RPMI7951 (cell line): Measurements from ENCODE around the gene C5orf22. TPM values are rescaled to one million over a fixed set of nuclear protein-coding genes. Genes with fewer than 3 reads are reported as not detected.
"Not testable (repeated sequence)": the region's sequence is repeated elsewhere in the genome, so short reads cannot be mapped to it uniquely, and the experiment has no call there.

ENCODE experiments used
- DNase-seq: peaks from one replicate; pipeline ENCODE4 v3.0.0-alpha.2; 2012; ENCODE audit warnings: low read depth
- total RNA-seq: library from RNA; depleted of rRNA; stranded (reverse); fragments of >200 nt; shearing (Covaris generic); gene quantifications from 2 replicates; pipeline ENCODE4 v1.2.3, GENCODE V29; 2014; rRNA removed

Gene C5orf22
- 17.7 and 18.2 TPM in 2 replicates for total RNA-seq

DNA sequence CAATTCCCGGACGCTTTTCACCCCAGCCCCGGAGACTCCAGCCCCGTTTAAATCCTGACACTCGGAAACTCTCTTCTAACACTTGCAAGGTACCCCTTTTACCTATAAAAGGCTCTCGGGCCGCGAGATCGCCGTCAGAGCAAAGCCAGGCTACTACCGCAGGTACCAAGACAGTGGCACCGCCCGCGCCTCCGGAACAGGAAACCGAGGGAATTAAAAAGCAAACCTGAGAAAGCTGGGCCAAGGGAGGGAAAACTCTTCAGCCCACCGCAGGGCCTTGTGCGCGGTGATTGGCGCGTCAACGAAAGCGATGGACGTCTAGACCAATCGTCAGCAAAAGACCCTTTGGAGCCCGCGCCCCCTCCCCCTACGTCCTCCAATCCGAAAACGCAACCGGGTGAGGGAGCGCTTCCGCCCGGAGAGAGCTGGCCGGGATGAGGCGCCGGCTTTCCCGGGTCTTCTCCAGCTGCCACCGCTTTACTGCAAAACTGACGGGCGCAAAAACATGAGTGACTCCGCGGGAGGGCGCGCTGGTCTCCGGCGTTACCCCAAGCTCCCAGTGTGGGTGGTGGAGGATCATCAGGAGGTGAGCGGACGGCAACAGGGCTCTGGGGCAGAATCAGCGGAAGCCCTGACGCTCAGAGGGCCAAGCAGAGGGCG, at the start of gene C5orf22, which contains the start of gene DROSHA:
C5orf22 (plus strand) TSS at position 414 of the 660 bp plus-strand sequence; CDS start at position 506, 92 bp downstream.
DROSHA (minus strand) TSS at position 206 of the 660 bp plus-strand sequence. CDS start 3,034 bp downstream, outside the sequence.
- DNase-seq: peak; percentile 94

- no peak for DNase-seq
Measured at GRCh38 chr5:31485376-31486207, 46.5 kb upstream of the C5orf22 start.

GRCh38 chr5:31486441-31486840, 45.7 kb upstream of the C5orf22 start:
- DNase-seq: no peak

- no peak for DNase-seq
Measured at GRCh38 chr5:31487506-31487905, 44.6 kb upstream of the C5orf22 start.

DNA sequence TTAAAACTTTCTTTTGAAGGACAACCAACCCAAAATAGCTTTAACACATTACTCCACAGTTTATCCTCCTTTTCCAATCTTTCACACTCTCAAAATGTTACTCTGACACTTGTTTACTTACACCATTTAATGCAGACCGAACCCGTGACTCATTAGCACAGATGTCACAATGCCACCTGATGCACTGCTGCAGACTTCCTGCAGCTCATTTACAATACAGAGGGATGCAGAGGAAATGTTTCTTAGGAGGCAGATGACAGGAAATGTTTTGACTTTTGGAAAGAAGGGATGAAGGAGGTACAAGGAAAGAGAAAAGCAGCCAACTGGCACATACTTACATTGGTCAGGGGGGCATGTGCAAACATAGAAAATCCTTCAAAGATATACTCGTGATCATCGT, 39.2 kb upstream of the C5orf22 start:
- no peak for DNase-seq

DNA sequence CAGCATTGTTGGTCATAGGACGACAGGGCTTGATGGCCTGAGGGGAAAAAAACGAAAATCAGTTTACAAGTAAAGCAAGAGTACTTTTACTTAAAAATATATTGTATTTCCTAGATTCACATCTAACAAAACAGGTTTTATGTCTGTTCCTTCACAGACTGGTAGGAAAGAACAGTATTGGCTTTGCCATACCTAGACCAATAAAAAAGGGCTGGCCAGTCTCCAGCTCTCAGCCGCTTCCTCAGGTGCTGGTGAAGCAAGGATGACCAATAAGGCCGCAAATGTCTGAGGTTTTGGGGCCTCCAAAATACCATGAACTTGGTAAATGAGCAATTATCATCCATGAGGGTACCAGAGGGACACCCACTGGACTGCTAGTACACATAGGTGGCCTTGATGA, 36.8 kb upstream of the C5orf22 start:
- no peak for DNase-seq

- DNase-seq: no peak
Measured at GRCh38 chr5:31496301-31496700, 35.8 kb upstream of the C5orf22 start.

DNA sequence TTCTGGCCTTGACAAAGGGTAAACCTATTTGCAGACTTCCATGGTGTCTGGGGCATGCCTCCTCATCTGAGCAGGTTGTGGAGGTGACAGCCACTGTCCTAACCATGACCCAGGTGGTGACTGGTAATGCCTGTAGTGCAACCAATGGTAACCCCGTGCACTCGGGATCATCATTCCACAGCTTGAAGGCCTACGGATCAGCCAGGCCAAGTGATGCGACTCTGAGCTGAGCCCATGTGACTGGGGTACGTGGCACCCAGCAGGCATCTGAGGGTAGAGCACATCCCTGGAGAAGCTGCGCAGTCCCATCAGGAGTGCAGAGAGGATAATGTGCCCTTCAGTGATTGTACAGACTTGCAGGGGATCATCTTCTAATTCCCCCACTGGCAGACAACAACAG, 35.2 kb upstream of the C5orf22 start:
- no peak for DNase-seq

DNA sequence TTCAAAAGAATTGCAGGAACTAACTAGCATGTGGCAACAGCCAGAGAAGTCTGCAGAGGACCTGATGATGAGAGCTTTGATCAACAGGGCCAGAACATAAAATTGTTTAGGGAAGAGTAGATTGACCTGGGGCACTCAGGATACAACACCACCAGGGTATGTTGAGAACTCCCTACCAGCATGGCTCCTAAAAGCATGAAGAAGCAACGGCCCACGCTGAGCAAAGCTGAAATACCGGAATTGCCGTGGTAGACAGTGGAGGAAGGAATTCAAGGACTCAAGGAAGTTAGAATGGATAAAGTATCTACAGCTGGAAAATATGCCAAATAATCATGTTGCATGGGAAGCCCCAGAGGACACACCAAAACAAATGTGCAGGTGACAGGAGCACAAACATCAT, 31.8 kb upstream of the C5orf22 start:
- DNase-seq: no peak

- DNase-seq: no peak
Measured at GRCh38 chr5:31502506-31502905, 29.6 kb upstream of the C5orf22 start.

DNA sequence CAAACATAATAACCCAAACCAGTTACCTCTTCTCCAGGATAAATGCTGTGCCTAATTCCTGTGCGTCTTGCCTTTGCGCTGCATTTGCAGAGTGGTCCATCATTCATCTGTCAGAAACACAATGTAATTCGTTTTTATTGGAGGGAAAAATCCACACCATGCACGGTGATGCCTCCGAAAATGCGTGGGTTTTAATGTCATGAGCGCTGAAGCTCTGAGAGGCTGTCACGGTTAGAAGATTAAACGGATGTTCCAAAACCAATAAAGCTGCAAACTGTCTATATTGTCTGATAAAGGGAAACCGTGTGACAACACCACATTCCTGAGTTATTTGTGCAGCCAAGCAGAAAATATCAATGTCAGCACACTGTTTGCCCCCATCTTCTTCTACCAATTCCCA, 27.6 kb upstream of the C5orf22 start:
- DNase-seq: no peak

DNA sequence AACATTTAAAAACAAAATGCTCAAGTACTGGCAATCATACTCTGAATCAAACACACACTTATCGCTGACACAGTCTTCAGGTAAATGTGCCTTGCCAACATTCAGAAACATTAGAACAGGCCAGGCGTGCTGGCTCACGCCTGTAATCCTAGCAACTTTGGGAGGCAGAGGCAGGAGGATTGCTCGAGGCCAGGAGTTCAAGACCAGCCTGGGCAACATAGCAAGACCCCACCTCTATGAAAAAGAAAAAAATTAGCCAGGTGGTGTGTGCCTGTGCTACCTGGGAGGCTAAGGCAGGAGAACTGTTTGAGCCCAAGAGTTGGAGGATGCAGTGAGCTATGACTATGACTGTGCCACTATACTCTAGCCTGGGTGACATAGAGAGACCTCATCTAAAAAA, 20.8 kb upstream of the C5orf22 start:
- DNase-seq: no peak

DNA sequence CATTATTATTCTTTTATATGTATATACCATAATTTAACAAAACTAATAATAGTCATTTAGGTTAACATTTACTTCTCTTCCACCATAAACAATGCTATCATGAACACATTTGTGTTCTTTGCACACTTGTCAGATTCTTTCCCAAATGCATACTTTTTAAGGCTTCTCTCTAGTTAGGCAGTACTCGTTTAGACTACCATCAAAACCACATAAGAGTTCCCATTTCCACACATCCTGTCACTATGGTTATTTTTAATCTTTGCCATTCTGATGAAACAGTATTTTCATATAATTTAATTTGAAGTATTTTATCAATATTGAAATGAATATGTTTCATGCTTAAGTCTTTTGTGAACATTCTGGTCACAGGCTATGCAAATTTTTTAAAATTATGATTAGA, 15.3 kb upstream of the C5orf22 start:
- DNase-seq: no peak

- DNase-seq: no peak
Measured at GRCh38 chr5:31523041-31523440, 9.1 kb upstream of the C5orf22 start.

DNA sequence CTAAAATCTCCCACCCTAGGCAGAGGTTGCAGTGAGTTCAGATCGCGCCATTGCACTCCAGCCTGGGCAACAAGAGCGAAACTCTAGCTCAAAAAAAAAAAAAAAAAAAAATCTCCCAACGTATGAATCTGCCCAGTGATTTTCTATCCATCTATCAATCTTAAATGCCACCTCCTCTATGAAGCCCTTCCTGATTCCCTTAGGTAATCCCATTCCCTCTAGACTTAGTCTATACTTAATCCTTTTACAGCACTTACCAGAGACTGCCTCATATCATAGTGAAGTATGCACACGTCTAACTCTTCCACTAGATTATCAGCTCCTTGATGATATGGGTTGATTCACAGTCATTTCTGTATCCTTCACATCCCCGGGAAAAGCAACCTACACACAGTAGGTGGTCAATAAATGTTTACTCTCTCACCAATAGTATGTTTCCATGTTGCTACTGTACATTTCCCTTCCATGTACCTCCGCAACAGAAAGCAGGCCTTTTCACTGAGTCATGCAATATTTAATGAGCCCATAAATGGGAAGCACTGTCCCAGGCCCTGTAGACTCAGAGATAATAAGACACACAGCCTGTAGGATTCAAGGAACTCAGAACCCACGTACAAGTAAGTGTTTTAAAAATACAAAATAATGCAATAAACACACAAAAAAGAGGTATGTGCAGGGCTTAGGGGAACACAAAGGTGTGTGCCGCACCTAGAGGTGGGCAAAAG, 1.4 kb upstream of the C5orf22 start:
- DNase-seq: no peak

DNA sequence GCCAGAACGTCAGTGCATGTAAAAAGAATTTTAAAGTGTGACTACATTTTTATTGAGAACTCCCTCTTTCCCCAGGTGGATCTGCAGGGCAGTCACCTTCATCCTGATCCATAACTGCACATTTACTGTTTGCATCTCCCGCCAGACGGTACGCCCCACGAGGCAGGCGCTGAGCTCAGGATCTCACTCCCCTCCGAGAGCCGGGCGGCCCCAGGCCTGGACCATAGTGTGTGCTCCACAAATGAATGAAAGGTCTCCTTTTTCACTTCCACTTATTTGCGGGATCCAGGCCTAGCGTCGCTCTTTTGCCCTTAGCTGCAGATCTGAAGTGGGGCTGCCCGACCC, 586 bp upstream of the C5orf22 start:
- DNase-seq: no peak

- no peak for DNase-seq
Measured at GRCh38 chr5:31534527-31535046, 2.5 kb downstream of the C5orf22 start.

DNA sequence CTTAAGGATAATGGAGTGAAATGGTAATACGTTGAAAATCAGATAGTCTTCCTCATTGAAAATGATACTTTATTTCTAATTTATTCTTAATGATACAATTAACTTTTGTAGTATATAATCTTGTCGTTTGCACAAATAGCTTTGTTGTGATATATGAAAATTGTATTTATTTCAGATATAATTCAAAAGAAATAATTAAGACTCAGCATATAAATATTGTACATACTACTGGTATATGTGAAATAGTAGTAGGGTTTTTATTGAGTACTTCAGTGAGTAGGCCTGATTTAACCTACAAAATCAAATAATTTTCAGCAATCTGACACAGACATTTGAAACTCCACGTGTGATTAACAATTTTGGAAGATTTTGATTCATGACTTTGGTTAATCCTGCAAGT, 4.8 kb downstream of the C5orf22 start:
- no peak for DNase-seq

DNA sequence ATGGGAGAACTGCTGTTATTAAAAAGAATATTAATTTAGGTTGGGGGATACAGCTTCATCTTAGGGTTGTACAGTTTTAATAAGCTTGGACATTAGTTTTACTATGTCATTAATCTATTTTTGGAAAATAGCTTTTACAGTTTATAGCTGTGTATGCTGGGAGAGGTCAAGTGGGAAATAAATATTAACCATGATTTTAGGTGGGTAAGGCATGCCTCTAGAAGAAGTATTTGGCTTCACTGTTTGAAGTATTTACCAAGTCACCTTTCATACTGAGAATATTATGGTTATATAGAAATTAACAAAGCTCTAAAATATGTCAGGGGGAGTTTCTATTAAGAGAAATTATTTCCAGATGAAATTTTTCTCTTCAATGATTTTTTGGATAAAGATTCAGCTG, 5.2 kb downstream of the C5orf22 start:
- no peak for DNase-seq

DNA sequence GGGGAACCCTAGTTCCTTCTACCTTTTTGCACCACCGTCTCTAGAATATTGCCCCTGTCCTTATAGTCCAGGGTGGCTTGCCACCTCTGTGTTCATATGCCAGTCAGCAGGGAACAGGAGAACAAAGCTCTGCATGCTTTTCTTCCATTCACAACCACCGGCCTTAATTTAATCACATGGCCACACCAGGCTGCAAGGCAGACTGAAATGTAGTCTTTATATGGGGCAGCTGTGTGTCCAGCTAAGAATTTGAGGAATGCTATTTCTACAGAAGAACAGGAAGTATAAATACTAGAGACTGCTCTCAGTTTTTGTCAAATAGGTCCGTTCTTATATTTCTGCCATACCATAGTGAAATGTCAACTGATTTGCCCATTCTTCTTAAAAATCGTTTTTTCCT, 5.8 kb downstream of the C5orf22 start:
- DNase-seq: no peak

DNA sequence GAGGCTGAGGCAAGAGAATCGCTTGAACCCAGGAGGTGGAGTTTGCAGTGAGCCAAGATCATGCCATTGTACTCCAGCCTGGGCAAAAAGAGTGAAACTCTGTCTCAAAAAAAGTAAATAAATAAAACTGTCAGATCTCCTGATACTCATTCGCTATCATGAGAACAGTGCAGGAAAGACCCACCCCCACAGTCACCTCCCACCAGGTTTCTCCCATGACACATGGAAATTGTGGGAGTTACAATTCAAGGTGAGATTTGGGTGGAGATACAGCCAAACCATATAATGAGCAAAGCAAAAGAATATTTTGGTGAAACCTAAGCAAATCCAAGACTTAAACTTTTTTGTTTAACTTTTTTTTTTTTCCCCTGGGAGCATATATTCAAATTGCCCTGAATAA, 17.0 kb downstream of the C5orf22 start:
- DNase-seq: not testable (repeated sequence)

- no peak for DNase-seq
Measured at GRCh38 chr5:31551878-31552277, 19.8 kb downstream of the C5orf22 start.
